Heart left ventricle (tissue), 13 donors: ENCODE measurements around the gene DYDC2.

Experiments
- CTCF ChIP-seq, 12 donors: fragments of 200-600 bp; sonication (generic) in 4 of 12; IDR thresholded peaks; one replicate each; pipeline versions ENCODE4 v1.5.0 to v1.8.0; 2018 to 2022; ENCODE audit warnings: antibody characterized with exemption in 12 of 12, mild to moderate bottlenecking in 5 of 12
- POLR2A ChIP-seq, 2 donors: fragments of 450-650 bp; IDR thresholded peaks; one replicate each; pipeline ENCODE4 v1.6.1; 2017; ENCODE audit warnings: antibody characterized with exemption in 2 of 2, mild to moderate bottlenecking in 2 of 2, moderate library complexity in 2 of 2
- donor health status: ischemic (EF 13 %, LVEDD 7.1; RV severe dilation, severe dysfunction).
- donor health status: DM: no; HTN: yes; CAD: no.
- donor health status: DM: no; HTN: no; CAD: no.
- donor health status: ischemic (EF 25% LVEDD 6.9; RV normal size, moderate dysfunction).
- donor health status: ischemic (EF 25% LVEDD 5.7; RV mildly dilated, moderate dysfunction).
- donor health status: ischemic (EF 35%, LVEDD 5.7; RV mildly dilated, moderate dysfunction).
- donor health status: nonischemic (EF 11% LVEDD 7.7; RV severe dilation, severe dysfunction).
- donor health status: DM: yes; HTN: yes; CAD: no.
- donor health status: PGD.
- donor health status: ischemic (EF 29% LVEDD 5.4; RV normal size, mild dysfunction).
- donor health status: nonischemic (EF 23%, LVEDD 6.1; RV moderate dilation, normal function).

GRCh38 chr10:80322158-80322557, 34.4 kb upstream of the DYDC2 start:
- TF ChIP-seq CTCF (IDR thresholded peaks at IDR 0.05) (no peak), POLR2A (IDR thresholded peaks at IDR 0.05) (no peak)
